Lung (tissue), 13 donors: ENCODE data around the gene PODN. TPM values are rescaled to one million over a fixed set of nuclear protein-coding genes. Genes with fewer than 3 reads are reported as not detected.

Experiments
- ATAC-seq: fragments of 200-7000 bp; cut with Tn5 transposase; one replicate; pipeline ENCODE4 v1.9.1; 2020; ENCODE audit warnings: moderate number of reproducible peaks; ENCODE audit not compliant: insufficient read depth, low FRiP score
- DNase-seq, 3 donors: peaks; one replicate each; pipeline ENCODE4 v3.0.0-alpha.2; 2013 to 2017
- H3K27ac ChIP-seq, 2 donors: one replicate each; pipeline ENCODE4 v1.5.1; 2013; ENCODE audit warnings: mild to moderate bottlenecking in 2 of 2, moderate library complexity in 2 of 2, control low read depth in 1 of 2, inconsistent platforms in 1 of 2, low read depth in 1 of 2, low read length in 1 of 2
- H3K27me3 ChIP-seq, 3 donors: one replicate each; pipeline ENCODE4 v1.5.1; 2013; ENCODE audit warnings: low read length in 2 of 3; ENCODE audit not compliant: control insufficient read depth in 3 of 3, insufficient read depth in 3 of 3
- H3K36me3 ChIP-seq, 4 donors: one replicate each; pipeline ENCODE4 v1.5.1; 2013; ENCODE audit warnings: low read length in 4 of 4, mild to moderate bottlenecking in 1 of 4, moderate library complexity in 1 of 4; ENCODE audit not compliant: control insufficient read depth in 4 of 4, insufficient read depth in 4 of 4
- H3K4me1 ChIP-seq, 5 donors: one replicate each; pipeline ENCODE4 v1.5.1; 2013; ENCODE audit warnings: low read length in 5 of 5, mild to moderate bottlenecking in 2 of 5, moderate library complexity in 1 of 5; ENCODE audit not compliant: control insufficient read depth in 5 of 5, insufficient read depth in 5 of 5
- H3K4me3 ChIP-seq: one replicate; pipeline ENCODE4 v1.5.1; 2013; ENCODE audit warnings: mild to moderate bottlenecking, control low read depth, moderate library complexity
- H3K9ac ChIP-seq, 2 donors: one replicate each; pipeline ENCODE4 v1.5.1; 2013; ENCODE audit warnings: low read length in 2 of 2, control low read depth in 1 of 2; ENCODE audit not compliant: insufficient read depth in 1 of 2
- H3K9me3 ChIP-seq, 4 donors: one replicate each; pipeline ENCODE4 v1.5.1; 2013; ENCODE audit warnings: low read length in 3 of 4, mild to moderate bottlenecking in 1 of 4, moderate library complexity in 1 of 4; ENCODE audit not compliant: control insufficient read depth in 4 of 4, insufficient read depth in 3 of 4
- CTCF ChIP-seq: IDR thresholded peaks from 2 replicates; pipeline ENCODE4 v1.5.1; 2012; ENCODE audit warnings: mild to moderate bottlenecking; ENCODE audit errors: control extremely low read depth, extremely low read depth
- WGBS, 2 donors: extraction: QIAGEN DNeasy Blood & Tissue Kit; methylation state at CpG; one replicate each; pipeline ENCODE4 v1.1.7; 2013; 5-methylcytosine and 5-hydroxymethylcytosine counted together
- polyA plus RNA-seq, 2 donors: library from polyadenylated mRNA; stranded (reverse); fragments of 200-250 nt; gene quantifications; one replicate each; pipeline ENCODE4 v1.2.1, GENCODE V29; 2013
- small RNA-seq: library from RNA; depleted of rRNA; stranded (forward); fragments of <200 nt; gene quantifications from one replicate; pipeline ENCODE3, GENCODE V24; 2014; ENCODE audit warnings: low replicate concordance
- total RNA-seq, 2 donors: library from RNA; depleted of rRNA in 1 of 2; stranded (reverse); fragments of >200 nt in 1 of 2; gene quantifications; one replicate each; pipeline ENCODE4 v1.2.1, GENCODE V29; 2014 to 2021
- donor health status: control.
- donor health status: control.
- donor health status: Bipolar disorder and iron deficiency.
- donor health status: healthy.
- donor health status: DM: yes; HTN: yes; CAD: no.

PODN gene
- total and polyA plus RNA-seq, 4 donors, result 12.9 to 40.9 (median 21.7) TPM

- WGBS, 2 donors, result 95 to 96% methylated on average over 7 of the region's 7 CpGs
These were observed 72.1 kb downstream of the PODN start for GRCh38 chr1:53134042-53134485.

More at GRCh38 chr1:53134042-53134485, 72.1 kb downstream of the PODN start:
- no peak overlapping the region for H3K27ac ChIP-seq
- no peak for TF ChIP-seq CTCF
- peaks cover 0 to 5% (median under 1%) of the 10 kb centered on the region in 4 donors for H3K9me3 ChIP-seq
- no peak overlapping the region for H3K9ac ChIP-seq
- DNase-seq (peak in 1 of 3 donors; percentile 10), ATAC-seq (no peak)
- H3K4me1 ChIP-seq, result peaks cover 0 to 29% (median 5%) of the 10 kb centered on the region in 5 donors
- no peaks in the 10 kb centered on the region for H3K27me3 ChIP-seq
- no peak overlapping the region for H3K4me3 ChIP-seq
- H3K36me3 ChIP-seq, result no peaks in the 10 kb centered on the region

Small RNA genes lying within 50 kb of the gene (small RNA-seq; reads per million reads assigned to genes)
- not detected for gene HIGD1AP11

Other genes starting within 250 kb of the PODN start
- gene ZYG11A, start 219.5 kb upstream of the PODN start, total RNA-seq, result under 1 TPM; 0.15 to 0.20 TPM
- gene ZYG11A, start 219.5 kb upstream of the PODN start, polyA plus RNA-seq, result under 1 TPM in 1 of 2 donors, not detected in 1; 0.01 TPM
- 10 to 100 TPM; 81.3 to 98.8 TPM for gene ECHDC2, start 140.5 kb upstream of the PODN start, total RNA-seq
- gene ECHDC2, start 140.5 kb upstream of the PODN start, polyA plus RNA-seq, result 10 to 100 TPM; 26.5 to 93.5 TPM
- 100 to 1,000 TPM; 125 to 130 TPM for gene SCP2, start 134.9 kb upstream of the PODN start, total RNA-seq
- gene SCP2, start 134.9 kb upstream of the PODN start, polyA plus RNA-seq, result 100 to 1,000 TPM in 1 of 2 donors, 10 to 100 TPM in 1; 85.6 to 157 TPM
- gene SLC1A7, start 80.4 kb downstream of the PODN start, total RNA-seq, result under 1 TPM; 0.14 to 0.61 TPM
- under 1 TPM; 0.14 to 0.81 TPM for gene SLC1A7, start 80.4 kb downstream of the PODN start, polyA plus RNA-seq
- 10 to 100 TPM; 16.3 to 26.4 TPM for gene CPT2, start 134.6 kb downstream of the PODN start, total RNA-seq
- 10 to 100 TPM; 11.5 to 21.1 TPM for gene CPT2, start 134.6 kb downstream of the PODN start, polyA plus RNA-seq
- gene CZIB, start 158.4 kb downstream of the PODN start, total RNA-seq, result 10 to 100 TPM; 39.1 to 52.3 TPM
- 10 to 100 TPM; 53.6 to 86.5 TPM for gene CZIB, start 158.4 kb downstream of the PODN start, polyA plus RNA-seq
- 10 to 100 TPM; 33.0 to 34.1 TPM for gene MAGOH, start 176.3 kb downstream of the PODN start, total RNA-seq
- gene MAGOH, start 176.3 kb downstream of the PODN start, polyA plus RNA-seq, result 100 to 1,000 TPM in 1 of 2 donors, 10 to 100 TPM in 1; 83.0 to 141 TPM